WTC11 (cell line): ENCODE data around the gene COPS6.
A peak's percentile ranks its signal among the peaks of the same experiment; 100 is the strongest.

Source experiments
- E2F4 ChIP-seq: sonication (generic); formaldehyde crosslinking; IDR thresholded peaks from 2 replicates; pipeline ENCODE4 v1.8.1; 2022; ENCODE audit warnings: low read depth, mild to moderate bottlenecking, moderate library complexity, missing genetic modification reagents, borderline replicate concordance
- ETV6 ChIP-seq: sonication (generic); formaldehyde crosslinking; IDR thresholded peaks from 2 replicates; pipeline ENCODE4 v1.8.1; 2022; ENCODE audit warnings: mild to moderate bottlenecking, missing genetic modification reagents
- ZBTB21 ChIP-seq: sonication (generic); formaldehyde crosslinking; IDR thresholded peaks from 2 replicates; pipeline ENCODE4 v1.8.1; 2023; ENCODE audit warnings: mild to moderate bottlenecking, missing genetic modification reagents, borderline replicate concordance
- ZBTB43 ChIP-seq: sonication (generic); formaldehyde crosslinking; IDR thresholded peaks from 2 replicates; pipeline ENCODE4 v1.8.1; 2023; ENCODE audit warnings: mild to moderate bottlenecking, missing genetic modification reagents
- TF ChIP-seq, protein P1 (sequence below): fragments of 200-600 bp; IDR thresholded peaks from 2 replicates; pipeline ENCODE4 v1.8.0; 2022; ENCODE audit warnings: antibody characterized with exemption
- TF ChIP-seq, protein P2 (sequence below): sonication (generic); formaldehyde crosslinking; IDR thresholded peaks from 2 replicates; pipeline ENCODE4 v1.8.1; 2023; ENCODE audit warnings: mild to moderate bottlenecking, missing genetic modification reagents, moderate library complexity

GRCh38 chr7:100119970-100120732 is 31.4 kb downstream of the COPS6 start:
- TF ChIP-seq, protein P1, sequence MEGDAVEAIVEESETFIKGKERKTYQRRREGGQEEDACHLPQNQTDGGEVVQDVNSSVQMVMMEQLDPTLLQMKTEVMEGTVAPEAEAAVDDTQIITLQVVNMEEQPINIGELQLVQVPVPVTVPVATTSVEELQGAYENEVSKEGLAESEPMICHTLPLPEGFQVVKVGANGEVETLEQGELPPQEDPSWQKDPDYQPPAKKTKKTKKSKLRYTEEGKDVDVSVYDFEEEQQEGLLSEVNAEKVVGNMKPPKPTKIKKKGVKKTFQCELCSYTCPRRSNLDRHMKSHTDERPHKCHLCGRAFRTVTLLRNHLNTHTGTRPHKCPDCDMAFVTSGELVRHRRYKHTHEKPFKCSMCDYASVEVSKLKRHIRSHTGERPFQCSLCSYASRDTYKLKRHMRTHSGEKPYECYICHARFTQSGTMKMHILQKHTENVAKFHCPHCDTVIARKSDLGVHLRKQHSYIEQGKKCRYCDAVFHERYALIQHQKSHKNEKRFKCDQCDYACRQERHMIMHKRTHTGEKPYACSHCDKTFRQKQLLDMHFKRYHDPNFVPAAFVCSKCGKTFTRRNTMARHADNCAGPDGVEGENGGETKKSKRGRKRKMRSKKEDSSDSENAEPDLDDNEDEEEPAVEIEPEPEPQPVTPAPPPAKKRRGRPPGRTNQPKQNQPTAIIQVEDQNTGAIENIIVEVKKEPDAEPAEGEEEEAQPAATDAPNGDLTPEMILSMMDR = no peak
- TF ChIP-seq E2F4 = no peak
- TF ChIP-seq ETV6 (CRISPR knock-in tag) = no peak
- TF ChIP-seq ZBTB21 (CRISPR knock-in tag) = no peak
- TF ChIP-seq, protein P2, sequence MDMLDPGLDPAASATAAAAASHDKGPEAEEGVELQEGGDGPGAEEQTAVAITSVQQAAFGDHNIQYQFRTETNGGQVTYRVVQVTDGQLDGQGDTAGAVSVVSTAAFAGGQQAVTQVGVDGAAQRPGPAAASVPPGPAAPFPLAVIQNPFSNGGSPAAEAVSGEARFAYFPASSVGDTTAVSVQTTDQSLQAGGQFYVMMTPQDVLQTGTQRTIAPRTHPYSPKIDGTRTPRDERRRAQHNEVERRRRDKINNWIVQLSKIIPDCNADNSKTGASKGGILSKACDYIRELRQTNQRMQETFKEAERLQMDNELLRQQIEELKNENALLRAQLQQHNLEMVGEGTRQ (CRISPR knock-in tag) = no peak
- TF ChIP-seq ZBTB43 (CRISPR knock-in tag) = 0 out of 2 replicates have a peak, but pooled peaks have one; percentile 29
